NCI-H1417 (cell line): ENCODE data around the gene COL5A1.
"Not testable (repeated sequence)": the region's sequence is repeated elsewhere in the genome, so short reads cannot be mapped to it uniquely, and the experiment has no call there.

Experiments used
- DNase-seq, 3 experiments: peaks; one replicate each; lab custom pipeline; 2025; lab: John Stamatoyannopoulos, UW

Gene COL5A1

DNA sequence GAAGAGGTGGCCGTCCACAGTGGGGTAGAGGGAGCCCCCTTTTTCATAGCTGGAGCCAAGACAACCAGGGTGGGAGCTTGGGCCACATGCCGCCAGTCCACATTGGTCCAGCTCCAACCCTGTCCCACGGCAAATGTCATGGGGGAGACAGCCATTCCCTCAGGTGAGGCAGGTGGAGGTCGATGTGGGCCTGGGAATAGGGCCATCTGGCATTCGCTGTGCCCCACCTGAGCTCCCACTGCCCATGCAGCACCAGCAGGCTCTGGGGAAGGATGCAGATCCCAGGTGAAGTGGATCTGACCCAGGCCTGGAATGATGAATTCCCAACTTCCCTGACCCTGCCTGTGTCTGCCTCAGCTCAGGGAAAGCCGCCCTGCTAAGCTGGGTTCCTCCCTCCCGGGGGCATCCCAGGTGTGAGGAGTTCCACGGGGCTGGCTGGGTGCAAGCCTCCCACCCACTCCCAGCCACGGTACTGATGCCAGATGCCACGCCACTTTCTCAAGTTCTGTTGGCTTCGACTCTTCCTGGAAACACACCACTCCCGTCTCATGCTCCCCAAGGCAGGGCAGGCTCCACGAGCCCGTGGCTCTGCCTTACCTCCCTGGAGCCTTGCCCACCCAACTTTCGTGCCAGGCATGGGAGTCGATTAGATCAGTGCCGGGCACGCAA is 213.8 kb downstream of the COL5A1 start:
- no peak for DNase-seq

DNA sequence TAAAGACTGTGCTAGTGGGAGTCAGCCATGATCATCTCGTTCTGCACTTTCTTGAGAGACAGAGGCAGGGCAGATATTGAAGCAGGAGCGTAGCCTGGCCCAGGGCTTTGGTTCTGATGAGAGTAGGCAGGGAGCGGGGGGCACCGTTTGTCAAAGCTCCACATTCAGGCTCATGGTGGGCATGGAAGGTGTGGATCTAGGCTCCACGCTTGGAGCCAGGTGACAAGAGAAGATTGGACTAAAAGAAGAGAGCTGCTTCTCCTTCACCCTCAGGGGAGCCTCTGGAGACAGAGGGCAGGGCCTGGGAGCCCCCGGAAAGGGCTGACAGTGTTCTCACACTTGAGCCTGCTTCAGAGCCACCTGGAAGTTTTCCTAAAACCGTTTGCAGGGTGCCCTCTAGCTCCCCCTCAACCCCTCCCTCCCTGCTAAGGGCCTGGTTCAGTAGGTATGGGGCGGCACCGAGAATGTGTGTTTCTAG is 214.3 kb downstream of the COL5A1 start:
- no peak for DNase-seq

DNA sequence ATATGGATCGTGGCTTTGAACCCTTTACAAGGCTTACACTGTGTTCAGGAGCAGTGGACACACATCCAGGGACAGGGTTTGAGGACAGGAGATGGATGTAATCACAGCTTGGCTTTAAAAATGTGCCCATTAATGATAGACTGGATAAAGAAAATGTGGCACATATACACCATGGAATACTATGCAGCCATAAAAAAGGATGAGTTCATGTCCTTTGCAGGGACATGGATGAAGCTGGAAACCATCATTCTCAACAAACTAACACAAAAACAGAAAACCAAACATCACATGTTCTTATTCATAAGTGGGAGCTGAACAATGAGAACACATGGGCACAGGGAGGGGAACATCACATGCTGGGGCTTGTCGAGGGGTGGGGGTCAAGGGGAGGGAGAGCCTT is 215.8 kb downstream of the COL5A1 start:
- DNase-seq = not testable (repeated sequence)

DNA sequence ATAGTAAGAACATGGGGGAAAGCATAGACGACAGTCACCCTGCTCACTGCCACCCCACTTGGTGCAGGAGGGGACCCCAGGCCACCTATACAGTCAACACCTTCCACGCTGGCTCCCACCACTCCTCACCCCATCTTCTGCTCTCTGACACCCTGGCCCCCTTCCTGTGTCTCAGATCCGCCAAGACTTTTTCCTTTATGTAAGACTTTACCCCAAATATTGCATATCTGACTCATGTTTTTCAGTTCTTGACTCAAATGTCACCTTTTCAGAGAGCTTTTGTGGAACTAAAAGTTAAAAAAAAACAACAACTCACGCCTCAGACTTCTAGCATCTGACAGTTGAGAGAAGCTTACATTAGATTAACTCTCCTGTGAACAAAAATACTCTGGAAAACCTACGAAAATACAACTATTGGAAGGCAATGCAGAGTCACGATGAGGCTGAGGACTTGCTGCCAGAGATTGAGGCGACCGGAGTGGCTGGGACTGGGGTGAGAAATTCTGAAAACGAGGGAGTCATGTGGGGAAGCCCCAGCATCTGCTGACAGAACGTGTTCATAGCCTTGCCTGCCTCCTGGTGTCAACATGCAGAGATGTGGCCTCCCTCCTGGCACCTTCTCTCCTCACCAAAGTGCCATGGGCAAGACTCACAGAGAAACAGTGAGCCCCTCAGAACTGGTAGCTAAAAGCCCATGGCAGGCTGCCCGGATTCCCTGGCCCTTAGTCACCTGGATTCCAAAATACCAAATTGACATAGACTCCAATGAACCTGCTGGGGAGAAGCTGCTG is 216.6 kb downstream of the COL5A1 start:
- DNase-seq = no peak

DNA sequence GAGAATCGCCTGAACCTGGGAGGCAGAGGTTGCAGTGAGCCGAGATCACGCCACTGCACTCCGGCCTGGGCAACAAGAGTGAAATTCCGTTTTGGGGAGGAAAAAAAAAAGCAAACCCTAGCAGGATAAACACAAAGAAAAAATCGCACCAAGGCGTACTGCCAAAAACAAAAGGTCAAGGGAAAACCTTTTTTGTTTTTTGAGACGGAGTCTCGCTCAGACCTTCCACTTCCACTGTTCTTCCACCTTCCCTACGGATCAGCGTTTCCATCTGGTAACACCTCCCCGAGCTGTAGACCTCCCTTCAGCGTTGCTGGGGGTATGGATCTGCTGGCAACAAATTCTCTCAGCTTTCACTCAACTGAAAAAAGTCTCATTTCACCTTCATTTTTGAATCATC is 218.9 kb downstream of the COL5A1 start:
- no peak for DNase-seq

DNA sequence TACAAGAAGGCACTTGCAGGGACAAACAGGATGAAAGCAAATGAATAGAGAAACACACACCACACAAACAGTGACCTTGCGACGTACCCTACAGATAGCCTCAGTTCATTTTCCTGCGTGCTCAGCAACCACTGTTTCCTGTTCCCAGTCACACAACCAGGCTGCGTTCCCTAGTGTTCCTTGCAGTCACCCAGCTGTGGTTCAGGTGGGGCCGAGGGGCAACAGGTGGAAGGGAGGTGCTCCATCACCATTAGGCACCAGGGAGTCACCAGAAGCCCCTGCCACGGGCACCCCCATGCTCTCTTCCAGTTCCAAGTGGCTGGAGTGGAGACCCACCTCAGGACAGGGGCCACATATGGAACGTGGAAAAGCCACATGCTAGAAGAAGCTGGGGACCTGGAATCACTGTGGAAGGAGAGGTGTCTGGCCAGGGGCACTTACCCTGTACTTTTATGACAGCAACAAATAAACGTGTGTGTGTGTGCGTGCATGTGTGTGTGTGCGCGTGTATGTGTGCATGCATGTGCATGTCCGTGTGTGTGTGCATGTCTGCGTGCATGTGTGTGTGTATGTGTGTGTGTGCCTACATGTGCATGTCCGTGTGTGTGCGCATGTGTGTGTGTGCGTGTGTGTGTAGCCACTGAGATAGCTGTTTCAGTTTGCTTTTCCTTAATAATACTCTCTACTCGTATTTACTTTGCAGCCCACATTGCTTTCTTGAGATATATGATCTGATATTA is 220.2 kb downstream of the COL5A1 start:
- no peak for DNase-seq

DNA sequence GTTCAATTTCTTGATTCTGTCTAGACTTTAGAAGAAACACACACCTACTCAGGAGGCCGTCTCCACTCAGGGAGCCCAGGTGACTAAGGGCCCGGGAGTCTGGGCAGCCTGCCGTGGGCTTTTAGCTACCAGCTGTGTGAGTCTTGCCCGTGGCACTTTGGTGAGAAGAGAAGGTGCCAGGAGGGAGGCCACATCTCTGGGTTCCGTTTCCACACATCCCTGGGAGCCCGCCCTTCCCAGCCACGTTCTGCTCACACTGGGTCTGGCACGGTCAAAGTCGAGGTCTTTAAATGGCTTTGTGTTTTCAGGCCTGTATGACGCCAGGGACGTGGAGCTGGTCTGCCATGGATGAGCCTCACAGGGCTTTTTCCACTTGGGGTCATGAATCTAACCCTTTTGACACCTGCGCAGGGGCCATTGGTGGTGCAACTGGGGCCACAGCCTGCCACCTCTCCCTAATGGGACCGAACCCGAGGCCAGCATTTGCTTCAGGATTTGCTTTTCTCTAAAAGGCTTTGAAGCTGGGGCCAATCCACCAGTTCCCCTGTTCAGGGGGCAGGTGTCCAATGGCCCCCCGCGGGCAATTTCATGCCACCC is 221.8 kb downstream of the COL5A1 start:
- DNase-seq = no peak

DNA sequence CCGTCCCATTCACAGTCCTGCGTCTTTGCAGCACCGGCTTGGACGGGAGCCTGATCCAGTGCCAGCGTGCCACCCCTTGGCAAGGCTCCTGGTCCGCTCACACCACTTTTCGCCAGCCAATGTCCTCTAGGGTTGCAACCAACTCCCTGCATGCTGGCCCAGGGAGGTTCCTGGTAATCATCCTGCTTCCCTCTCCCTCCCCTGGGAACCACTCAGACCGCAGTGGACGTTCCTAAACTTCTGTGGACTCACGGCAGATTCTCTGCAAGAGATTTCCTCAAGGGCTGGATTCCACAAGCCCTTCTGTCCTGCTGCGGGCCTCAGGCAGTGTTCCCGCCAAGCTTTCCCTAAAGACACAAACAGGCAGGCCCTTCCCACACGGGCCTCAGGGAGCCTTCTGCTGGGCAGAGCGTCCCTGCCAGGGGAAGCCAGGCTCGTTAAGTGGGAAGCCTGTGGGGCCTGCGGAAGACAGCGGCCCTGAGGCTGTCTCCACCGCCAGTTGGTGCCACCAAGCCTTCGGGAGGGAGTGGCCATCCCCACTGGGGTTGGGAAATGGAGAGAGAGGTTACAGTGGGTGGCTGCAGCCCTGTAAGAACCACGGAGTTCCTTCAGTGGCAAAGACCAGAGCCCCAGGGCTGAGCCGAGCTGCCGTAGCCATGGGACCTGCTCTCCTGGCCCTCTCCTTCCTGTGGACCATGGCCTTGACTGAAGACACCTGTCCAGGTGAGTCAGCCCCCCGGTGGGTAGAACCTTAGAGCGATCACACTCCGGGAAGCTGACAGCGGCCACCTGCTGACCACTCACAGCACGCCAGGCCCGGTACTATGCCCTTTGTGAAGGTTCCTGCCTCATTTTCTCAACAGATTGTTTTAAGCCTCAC is 222.6 kb downstream of the COL5A1 start:
- DNase-seq = no peak

DNA sequence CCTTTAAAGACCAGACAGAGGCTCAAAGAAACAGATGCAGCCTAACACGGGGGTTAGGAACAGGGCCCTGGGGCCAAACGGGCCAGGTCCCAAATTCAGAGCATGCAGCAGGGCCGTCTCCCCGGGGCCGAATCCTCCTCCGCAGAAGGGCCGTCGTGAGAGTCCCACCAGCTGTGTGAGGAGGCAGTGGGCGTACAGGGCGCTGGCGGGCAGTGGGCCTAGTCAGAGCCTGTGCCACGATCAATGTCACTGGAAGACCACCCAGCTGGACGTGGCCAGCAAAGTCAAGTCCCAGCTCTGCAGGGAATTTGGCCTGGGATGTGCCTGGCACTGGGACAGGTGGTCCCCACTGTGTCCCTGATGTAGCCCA is 223.2 kb downstream of the COL5A1 start:
- DNase-seq = no peak

DNA sequence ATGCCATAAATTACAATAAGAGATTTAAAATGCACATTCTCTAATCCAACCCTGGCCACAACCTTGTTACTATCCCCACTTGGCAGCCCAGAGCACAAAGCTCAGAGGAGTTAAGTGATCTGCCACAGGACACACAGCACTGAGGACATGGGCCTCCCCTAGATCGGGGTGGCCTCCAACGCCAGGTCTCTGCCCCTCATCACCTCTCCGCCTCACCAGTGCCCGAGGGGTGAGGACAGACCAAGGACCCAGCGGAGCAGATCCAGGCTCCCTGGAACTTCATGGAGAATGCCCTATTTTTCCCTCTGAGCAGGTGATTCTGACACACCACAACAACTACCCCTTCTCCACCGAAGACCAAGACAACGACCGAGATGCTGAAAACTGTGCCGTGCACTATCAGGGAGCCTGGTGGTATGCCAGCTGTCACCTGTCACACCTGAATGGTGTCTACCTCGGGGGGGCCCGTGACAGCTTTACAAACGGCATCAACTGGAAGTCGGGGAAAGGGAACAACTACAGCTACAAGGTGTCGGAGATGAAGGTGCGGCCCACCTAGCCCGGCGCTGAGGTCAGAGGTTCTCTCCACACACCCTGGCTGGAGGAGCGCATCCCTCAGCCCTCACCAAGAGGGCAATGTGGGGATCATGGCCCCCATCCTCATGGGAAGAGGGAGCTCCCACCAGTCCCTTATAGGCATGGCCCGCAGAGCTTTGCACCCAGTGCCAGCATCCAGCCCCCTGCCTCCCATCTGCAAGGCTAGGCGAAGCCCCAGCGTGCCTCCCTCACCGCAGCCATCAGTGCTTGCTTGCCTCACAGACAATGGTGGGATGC is 226.5 kb downstream of the COL5A1 start:
- DNase-seq = no peak

DNA sequence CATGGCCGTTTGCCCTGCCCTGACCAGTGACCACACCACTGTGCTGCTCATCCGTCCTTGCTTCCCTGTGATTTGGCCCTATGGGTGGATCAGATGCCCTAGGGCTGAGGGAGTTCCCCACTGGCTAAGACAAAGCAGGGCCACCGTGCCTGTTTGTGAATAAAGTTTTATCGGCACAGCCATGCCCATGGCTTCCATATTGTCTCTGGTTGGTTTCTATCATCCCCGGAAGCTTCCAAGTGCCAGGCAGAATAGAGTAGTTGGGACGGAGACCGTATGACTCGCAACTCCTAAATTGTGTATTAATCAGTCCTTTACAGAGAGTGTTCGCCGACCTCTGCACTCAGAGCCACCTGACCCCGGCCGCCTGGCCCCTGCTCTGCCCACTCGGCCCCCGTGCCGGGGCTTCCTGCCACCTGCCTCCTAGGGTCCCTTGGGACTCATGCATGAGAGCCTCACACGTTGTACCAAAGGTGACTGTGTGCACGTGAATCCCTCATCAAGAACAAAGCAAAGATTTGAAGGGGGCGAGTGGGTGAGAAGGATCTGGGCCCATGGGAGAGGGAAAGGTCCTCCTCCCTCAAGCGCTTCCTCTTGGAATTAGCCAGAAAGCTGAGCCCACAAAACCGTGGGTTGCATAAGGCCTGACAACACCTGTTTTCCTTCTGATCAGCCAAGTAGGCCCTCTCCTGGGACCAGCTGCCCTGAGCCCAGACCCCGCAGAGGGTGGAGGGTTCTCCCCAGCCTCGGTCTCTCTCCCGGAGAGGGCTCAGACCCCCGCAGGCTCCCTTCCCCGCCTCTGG is 227.3 kb downstream of the COL5A1 start:
- DNase-seq = no peak

DNA sequence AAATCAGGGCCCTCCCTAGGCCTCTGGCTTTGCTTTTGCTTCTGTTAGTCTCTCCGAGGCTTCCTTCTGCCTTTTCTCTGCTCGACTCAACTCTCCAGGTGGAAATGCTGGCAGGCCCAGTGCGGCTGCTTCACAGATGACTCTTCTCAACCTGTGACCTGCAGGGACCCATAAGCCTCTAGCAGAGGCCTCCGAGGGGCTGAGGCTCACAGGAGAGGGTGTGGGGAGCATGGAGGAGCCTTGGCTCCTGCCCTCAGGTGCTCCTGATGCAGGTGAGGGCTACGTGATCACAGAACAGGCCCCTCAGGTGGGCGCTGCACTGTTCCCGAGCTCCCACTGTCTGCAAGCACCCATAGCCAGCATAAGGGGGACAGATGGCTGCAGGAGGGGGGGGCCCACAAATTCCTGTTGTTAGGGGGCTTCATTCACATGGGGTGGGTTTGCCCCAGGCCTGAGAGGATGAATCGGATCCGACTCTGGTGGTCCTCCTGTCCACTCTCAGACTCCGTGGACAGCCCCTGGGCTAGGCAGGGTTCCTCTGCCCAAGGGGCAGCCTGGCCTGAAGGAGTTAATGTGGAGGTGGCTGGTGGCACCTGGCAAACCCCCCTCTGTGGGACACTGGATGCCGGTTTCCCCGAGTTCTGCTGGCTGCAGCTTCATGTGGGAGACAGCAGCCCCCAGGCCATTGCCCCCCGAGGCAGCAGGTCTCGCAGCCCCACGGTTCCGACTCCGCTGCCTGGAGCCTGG is 228.1 kb downstream of the COL5A1 start:
- DNase-seq = no peak

DNA sequence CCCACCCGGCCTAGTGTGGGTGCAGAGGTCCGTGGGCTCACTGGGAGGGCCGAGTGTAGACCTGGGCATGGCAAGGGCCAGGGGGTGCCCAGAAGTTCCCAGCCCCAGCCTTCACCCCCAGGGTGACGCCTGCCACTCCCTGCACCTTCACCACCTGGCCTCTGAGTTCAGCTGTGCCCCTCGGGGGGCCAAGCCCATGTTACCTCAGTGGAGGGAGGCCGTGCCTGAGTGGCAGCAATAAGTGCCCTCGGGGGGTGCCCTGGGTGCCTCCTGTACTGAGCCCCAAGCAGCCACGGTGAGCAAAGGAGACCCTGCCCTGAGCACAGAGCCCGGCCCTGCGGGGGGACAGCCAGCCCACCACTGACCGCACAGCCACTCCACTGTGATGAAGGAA is 228.7 kb downstream of the COL5A1 start:
- no peak for DNase-seq

DNA sequence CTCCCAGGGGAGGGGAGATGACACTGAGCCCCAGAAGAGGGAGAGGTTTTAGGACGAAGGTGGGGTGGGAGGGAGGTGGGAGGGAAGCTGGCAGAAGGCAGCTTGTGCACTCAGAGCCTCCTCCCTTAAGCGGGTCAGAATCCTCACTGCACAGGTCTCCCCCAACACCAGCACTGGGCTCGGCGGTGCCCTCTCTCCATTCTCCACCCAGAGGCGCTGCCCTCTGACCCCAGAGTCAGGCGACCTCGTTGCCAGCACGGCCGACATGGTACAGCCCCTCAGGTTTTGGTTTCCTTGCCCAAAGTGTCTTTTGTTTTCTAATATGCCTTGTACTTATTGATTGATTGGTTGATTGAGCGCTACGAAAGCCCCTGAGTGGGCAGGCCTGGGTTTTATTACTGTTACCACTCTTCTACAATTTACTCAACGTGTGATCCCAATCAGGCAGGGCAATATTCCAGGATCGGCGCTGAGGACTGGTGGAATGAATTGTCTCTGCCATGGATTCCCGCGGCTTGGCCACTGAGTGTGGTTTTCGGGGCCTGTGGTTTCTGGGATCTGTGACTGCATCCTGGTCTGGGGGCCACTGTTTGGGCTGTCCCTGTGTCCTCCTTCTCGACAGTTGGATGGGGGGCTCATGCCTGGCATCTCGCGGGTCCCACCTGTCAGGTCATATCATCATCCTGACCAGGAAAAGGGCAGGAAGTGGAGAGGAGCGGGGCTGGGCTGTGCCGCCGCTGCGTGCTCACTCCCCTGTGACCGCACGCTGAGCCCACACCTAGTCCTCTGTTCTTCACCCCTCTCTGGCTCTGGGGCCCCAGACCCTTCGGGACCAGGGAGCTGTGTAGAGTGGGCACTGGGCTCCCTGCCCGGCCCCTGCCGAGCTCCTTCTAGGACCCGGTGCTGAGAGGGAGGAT is 229.4 kb downstream of the COL5A1 start:
- no peak for DNase-seq

DNA sequence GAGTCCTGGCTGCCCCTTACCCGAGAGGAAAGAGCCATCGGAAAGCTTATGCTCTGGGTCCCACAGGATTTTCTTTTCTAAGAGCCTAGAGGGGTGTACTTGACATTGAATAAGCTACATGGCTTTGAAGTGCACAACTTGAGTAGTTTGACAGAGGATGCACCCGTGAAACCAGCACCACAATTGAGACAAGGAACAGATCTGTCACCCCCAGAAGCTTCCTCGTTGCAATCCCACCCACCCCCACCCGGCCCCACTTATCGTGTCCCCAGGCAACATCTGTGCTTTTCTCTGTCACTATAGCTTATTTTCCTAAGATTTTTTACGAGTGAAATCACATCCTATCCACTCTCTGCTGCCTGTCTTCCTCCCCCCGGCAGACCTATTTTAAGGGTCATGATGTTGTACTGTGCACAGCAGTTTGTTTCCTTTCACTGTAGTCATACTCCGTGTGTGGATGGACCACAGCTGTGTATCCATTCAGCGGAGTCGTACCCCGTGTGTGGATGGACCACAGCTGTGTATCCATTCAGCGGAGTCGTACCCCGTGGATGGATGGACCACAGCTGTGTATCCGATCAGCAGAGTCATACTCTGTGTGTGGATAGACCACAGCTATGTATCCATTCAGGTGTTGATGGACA is 230.2 kb downstream of the COL5A1 start:
- no peak for DNase-seq

DNA sequence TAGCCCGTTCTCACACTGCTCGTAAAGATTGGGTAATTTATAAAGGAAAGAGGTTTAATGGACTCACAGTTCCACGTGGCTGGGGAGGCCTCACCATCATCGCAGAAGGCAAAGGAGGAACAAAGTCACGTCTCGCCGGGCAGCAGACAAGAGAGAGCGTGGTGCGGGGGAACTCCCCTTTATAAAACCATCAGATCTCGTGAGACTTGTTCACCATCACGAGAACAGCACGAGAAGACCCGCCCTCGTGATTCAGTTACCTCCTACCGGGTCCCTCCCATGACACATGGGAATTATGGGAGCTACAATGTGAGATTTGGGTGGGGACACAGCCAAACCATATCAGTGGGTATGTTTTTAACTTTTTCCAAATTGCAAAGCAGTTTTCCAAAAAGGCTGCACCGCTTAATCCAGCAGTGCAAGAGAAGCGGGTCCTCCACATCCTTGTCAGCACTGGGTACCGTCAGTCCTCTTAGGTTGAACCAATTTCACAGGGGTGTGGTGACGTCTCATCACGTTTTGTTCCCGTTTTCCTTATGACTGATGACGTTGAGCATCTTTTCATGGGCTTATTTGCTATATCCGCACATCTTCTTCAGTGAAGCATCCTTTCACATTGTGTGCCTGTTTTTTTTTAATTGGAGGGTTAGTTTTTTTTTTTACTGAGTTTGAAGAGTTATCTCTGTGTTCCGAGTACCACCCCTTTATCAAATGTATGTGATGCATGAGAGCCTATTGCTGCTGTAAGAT is 231.1 kb downstream of the COL5A1 start:
- no peak for DNase-seq

DNA sequence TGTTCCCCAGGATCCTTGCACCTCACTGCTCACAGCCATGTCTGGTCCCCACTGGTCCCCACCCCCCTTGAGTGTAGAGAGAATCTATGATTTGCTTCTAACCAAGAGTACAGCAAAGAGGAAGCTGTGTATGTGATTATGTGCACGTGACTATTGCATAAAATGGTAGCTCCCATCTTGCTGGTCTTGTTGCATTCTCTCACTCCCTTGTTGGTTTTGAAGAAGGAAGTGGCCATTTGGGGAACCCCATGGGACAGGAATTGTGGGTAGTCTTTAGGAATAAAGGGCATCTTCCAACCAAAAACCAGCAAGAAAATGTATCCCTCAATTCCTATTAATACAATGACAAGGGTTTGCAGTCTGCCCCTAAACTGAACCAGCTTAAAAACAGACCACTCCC is 233.8 kb downstream of the COL5A1 start:
- no peak for DNase-seq
